Mesothelial cell of epicardium (in vitro differentiated cells): ENCODE measurements around the gene SFXN4. TPM values are rescaled to one million over a fixed set of nuclear protein-coding genes. Genes with fewer than 3 reads are reported as not detected.

Experiments used
- DNase-seq, 2 experiments: peaks; one replicate each; pipeline ENCODE4 v3.0.0; 2021; ENCODE audit warnings: low spot score in 2 of 2; ENCODE audit not compliant: unreplicated experiment in 2 of 2
- H3K27ac Mint-ChIP-seq: 2 replicates; pipeline ENCODE4 v1.8.0; 2021; ENCODE audit warnings: mixed read lengths
- H3K27me3 Mint-ChIP-seq: 2 replicates; pipeline ENCODE4 v1.8.0; 2021; ENCODE audit warnings: low read depth, mixed read lengths
- H3K36me3 Mint-ChIP-seq: 2 replicates; pipeline ENCODE4 v1.8.0; 2021; ENCODE audit warnings: mixed read lengths
- H3K4me1 Mint-ChIP-seq: 2 replicates; pipeline ENCODE4 v1.8.0; 2021; ENCODE audit warnings: mixed read lengths
- H3K4me3 Mint-ChIP-seq: 2 replicates; pipeline ENCODE4 v1.8.0; 2021; ENCODE audit warnings: mild to moderate bottlenecking, moderate library complexity, mixed read lengths
- H3K9me3 Mint-ChIP-seq: 2 replicates; pipeline ENCODE4 v1.8.0; 2021; ENCODE audit warnings: mixed read lengths
- CTCF ChIP-seq: fragments of 200-600 bp; sonication (generic); IDR thresholded peaks from one replicate; pipeline ENCODE4 v1.5.0; 2021; ENCODE audit warnings: antibody characterized with exemption; ENCODE audit not compliant: unreplicated experiment
- total RNA-seq: library from RNA; stranded (reverse); gene quantifications from 3 replicates; pipeline ENCODE4 v1.2.1, GENCODE V29; 2021

Gene SFXN4
- total RNA-seq, 1 donor from 2014 or later, result 37.2 TPM

GRCh38 chr10:119206603-119207365 lies 41.3 kb upstream of the SFXN4 start:
- no peaks in the 10 kb centered on the region for H3K9me3 Mint-ChIP-seq
- TF ChIP-seq CTCF, result peak; percentile 74
- peak overlapping the region; percentile 95 for H3K27ac Mint-ChIP-seq
- no peaks in the 10 kb centered on the region for H3K36me3 Mint-ChIP-seq
- H3K27me3 Mint-ChIP-seq, result peaks cover 16% of the 10 kb centered on the region
- peak; percentile 58 to 84 for DNase-seq
- H3K4me3 Mint-ChIP-seq, result peak overlapping the region; percentile 76
- peaks cover 41% of the 10 kb centered on the region for H3K4me1 Mint-ChIP-seq

GRCh38 chr10:119205894-119206602 lies 40.5 kb upstream of the SFXN4 start:
- Mint-ChIP-seq H3K4me3 (peak overlapping the region; percentile 76), H3K27ac (peak overlapping the region; percentile 95), H3K36me3 (no peaks in the 10 kb centered on the region), H3K9me3 (no peaks in the 10 kb centered on the region), H3K4me1 (peaks cover 33% of the 10 kb centered on the region), H3K27me3 (peaks cover 16% of the 10 kb centered on the region)
- peak in 1 of 2 experiments; percentile 42 for DNase-seq
- no peak for TF ChIP-seq CTCF

GRCh38 chr10:119203006-119203405 lies 37.5 kb upstream of the SFXN4 start:
- peak overlapping the region; percentile 18 for H3K27ac Mint-ChIP-seq
- H3K4me1 Mint-ChIP-seq, result peaks cover 8% of the 10 kb centered on the region
- H3K36me3 Mint-ChIP-seq, result no peaks in the 10 kb centered on the region
- TF ChIP-seq CTCF, result no peak
- H3K9me3 Mint-ChIP-seq, result no peaks in the 10 kb centered on the region
- DNase-seq, result no peak
- peaks cover 17% of the 10 kb centered on the region for H3K27me3 Mint-ChIP-seq
- no peak overlapping the region for H3K4me3 Mint-ChIP-seq

- peaks cover 19% of the 10 kb centered on the region for H3K27me3 Mint-ChIP-seq
These were observed 35.7 kb upstream of the SFXN4 start for GRCh38 chr10:119201233-119201632.

More at GRCh38 chr10:119201233-119201632, 35.7 kb upstream of the SFXN4 start:
- Mint-ChIP-seq H3K4me3 (no peak overlapping the region), H3K4me1 (peaks cover 4% of the 10 kb centered on the region), H3K27ac (no peak overlapping the region), H3K36me3 (no peaks in the 10 kb centered on the region), H3K9me3 (no peaks in the 10 kb centered on the region)
- TF ChIP-seq CTCF, result no peak
- DNase-seq, result no peak
